CD14-positive monocyte (primary cell): ENCODE data around the gene AVP. TPM values are rescaled to one million over a fixed set of nuclear protein-coding genes. Genes with fewer than 3 reads are reported as not detected.

Experiments used
- DNase-seq, 3 donors: peaks; one replicate each; pipeline ENCODE4 v3.0.0-alpha.2; 2011 to 2022
- H2AFZ ChIP-seq: 2 replicates; pipeline ENCODE4 v1.6.0; 2012; ENCODE audit warnings: mild to moderate bottlenecking, low read depth, low read length, inconsistent platforms; ENCODE audit not compliant: insufficient read depth, poor library complexity, severe bottlenecking
- H3K27ac ChIP-seq, 2 donors: 1 replicate in 1 of 2; 2 replicates in 1 of 2; pipeline ENCODE4 v1.5.1; 2012 to 2013; ENCODE audit warnings: low read length in 2 of 2, control low read depth in 1 of 2, inconsistent platforms in 1 of 2, low read depth in 1 of 2, mild to moderate bottlenecking in 1 of 2
- H3K27me3 ChIP-seq, 2 donors: one replicate each; pipeline versions ENCODE4 v1.6.0 to v1.6.1; 2011 to 2013; ENCODE audit warnings: low read length in 2 of 2; ENCODE audit not compliant: control insufficient read depth in 2 of 2, insufficient read depth in 2 of 2
- H3K36me3 ChIP-seq, 2 donors: replicated peaks in 1 of 2; 1 replicate in 1 of 2; 2 replicates in 1 of 2; pipeline versions ENCODE4 v1.5.1 to v1.6.1; 2012 to 2013; ENCODE audit warnings: low read length in 2 of 2, control low read depth in 1 of 2, inconsistent platforms in 1 of 2, mild to moderate bottlenecking in 1 of 2; ENCODE audit not compliant: insufficient read depth in 2 of 2, control insufficient read depth in 1 of 2
- H3K4me1 ChIP-seq, 2 donors: 1 replicate in 1 of 2; 2 replicates in 1 of 2; pipeline versions ENCODE4 v1.5.1 to v1.6.1; 2012 to 2013; ENCODE audit warnings: low read length in 2 of 2, control low read depth in 1 of 2, inconsistent platforms in 1 of 2, mild to moderate bottlenecking in 1 of 2, moderate library complexity in 1 of 2; ENCODE audit not compliant: insufficient read depth in 2 of 2, control insufficient read depth in 1 of 2
- H3K4me2 ChIP-seq: replicated peaks from 2 replicates; pipeline ENCODE3; 2012; ENCODE audit warnings: low read length, moderate library complexity, mild to moderate bottlenecking; ENCODE audit not compliant: poor library complexity, severe bottlenecking; ENCODE audit errors: extremely low read depth
- H3K4me3 ChIP-seq, 3 experiments: fragments of 200-600 bp in 1 of 3; sonication (generic) in 1 of 3; replicated peaks in 1 of 3; 1 replicate in 2 of 3; 2 replicates in 1 of 3; pipeline ENCODE4 v1.5.1; 2011 to 2013; ENCODE audit warnings: low read length in 3 of 3, mild to moderate bottlenecking in 3 of 3, control low read depth in 2 of 3, low read depth in 2 of 3, inconsistent platforms in 1 of 3, moderate library complexity in 1 of 3
- H3K79me2 ChIP-seq: 2 replicates; pipeline ENCODE4 v1.6.0; 2012; ENCODE audit warnings: mild to moderate bottlenecking, control low read depth, inconsistent platforms, low read length, moderate library complexity; ENCODE audit not compliant: insufficient read depth
- H3K9ac ChIP-seq: 2 replicates; pipeline ENCODE4 v1.6.0; 2017; ENCODE audit warnings: low read length, mild to moderate bottlenecking; ENCODE audit not compliant: insufficient read depth, poor library complexity, severe bottlenecking
- H3K9me3 ChIP-seq, 2 donors: replicated peaks in 1 of 2; 1 replicate in 1 of 2; 2 replicates in 1 of 2; pipeline versions ENCODE4 v1.5.1 to v1.6.1; 2012 to 2013; ENCODE audit warnings: low read length in 2 of 2, control low read depth in 1 of 2; ENCODE audit not compliant: control insufficient read depth in 1 of 2, insufficient read depth in 1 of 2
- H4K20me1 ChIP-seq: 2 replicates; pipeline ENCODE4 v1.6.0; 2012; ENCODE audit warnings: mild to moderate bottlenecking, low read length, control low read depth, moderate library complexity; ENCODE audit not compliant: insufficient read depth
- H3K27ac Mint-ChIP-seq, 7 donors: one replicate each; pipeline ENCODE4 v1.8.0; 2020; ENCODE audit warnings: mild to moderate bottlenecking in 7 of 7, mixed read lengths in 7 of 7, moderate library complexity in 6 of 7, inconsistent platforms in 2 of 7
- H3K27me3 Mint-ChIP-seq, 3 donors: one replicate each; pipeline ENCODE4 v1.8.0; 2021 to 2022; ENCODE audit warnings: low read depth in 3 of 3, mild to moderate bottlenecking in 3 of 3, mixed read lengths in 3 of 3, moderate library complexity in 3 of 3, inconsistent platforms in 1 of 3
- H3K36me3 Mint-ChIP-seq, 2 donors: one replicate each; pipeline ENCODE4 v1.8.0; 2020; ENCODE audit warnings: mixed read lengths in 2 of 2, inconsistent platforms in 1 of 2, mild to moderate bottlenecking in 1 of 2
- H3K4me1 Mint-ChIP-seq: one replicate; pipeline ENCODE4 v1.8.0; 2020; ENCODE audit warnings: mild to moderate bottlenecking, mixed read lengths
- H3K4me3 Mint-ChIP-seq, 2 donors: one replicate each; pipeline ENCODE4 v1.8.0; 2020; ENCODE audit warnings: mild to moderate bottlenecking in 2 of 2, mixed read lengths in 2 of 2, moderate library complexity in 1 of 2
- H3K9me3 Mint-ChIP-seq, 7 donors: one replicate each; pipeline ENCODE4 v1.8.0; 2020 to 2022; ENCODE audit warnings: mixed read lengths in 7 of 7, mild to moderate bottlenecking in 6 of 7, moderate library complexity in 6 of 7, inconsistent platforms in 2 of 7
- WGBS: methylation state at CpG from one replicate; pipeline ENCODE4 v1.1.5; 2013; ENCODE audit warnings: missing lambda C conversion rate; ENCODE audit not compliant: insufficient coverage; 5-methylcytosine and 5-hydroxymethylcytosine counted together
- intact Hi-C, 2 donors: fragments of 100-400 bp; cut with micrococcal nuclease; formaldehyde crosslinking; loops; one replicate each; pipeline versions ENCODE4 v1.15.0 to v1.15.1; 2023
- polyA plus RNA-seq, 3 donors: library from polyadenylated mRNA; depleted of rRNA in 1 of 3; unstranded in 2 of 3; stranded (reverse) in 1 of 3; fragments of 300-500 nt in 2 of 3; fragments of >200 nt in 1 of 3; fragmentation: Illumina TruSeq in 2 of 3; gene quantifications; 1 replicate in 2 of 3; 2 replicates in 1 of 3; pipeline ENCODE4 v1.2.3, GENCODE V29; 2012 to 2021
- TF ChIP-seq, protein P1 (sequence below): fragments of 200-600 bp; IDR thresholded peaks from one replicate; pipeline ENCODE4 v1.8.0; 2022; ENCODE audit warnings: antibody characterized with exemption, mild to moderate bottlenecking

AVP gene
- polyA plus RNA-seq, 3 donors: not detected

DNA sequence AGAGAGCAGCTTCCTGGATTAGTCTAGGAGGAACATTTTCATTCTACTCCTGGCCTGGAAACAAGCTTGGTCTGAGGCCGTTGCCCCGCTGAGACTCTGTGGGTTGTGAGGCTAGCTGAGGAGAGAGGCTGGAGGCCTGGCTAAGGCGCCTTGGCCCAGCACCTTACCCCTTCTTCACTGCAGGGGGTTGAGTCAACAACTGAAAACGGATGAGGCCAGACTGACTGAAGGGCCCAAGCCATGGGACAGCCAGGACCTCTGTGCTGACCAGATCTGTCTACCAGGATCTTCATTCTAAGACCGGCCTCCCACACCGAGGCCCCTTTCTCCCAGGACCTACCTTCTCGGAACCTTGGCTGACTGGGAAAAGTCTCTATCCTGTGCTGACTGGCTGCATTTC is 3.5 kb upstream of the AVP start:
- Histone ChIP-seq H4K20me1 (no peaks in the 10 kb centered on the region), H2AFZ (no peak overlapping the region), H3K4me3 (no peak overlapping the region), H3K27me3 (peaks cover 30 to 56% of the 10 kb centered on the region in 2 donors), H3K36me3 (no peaks in the 10 kb centered on the region), H3K4me1 (peaks cover 17 to 27% of the 10 kb centered on the region in 2 donors), H3K79me2 (no peaks in the 10 kb centered on the region), H3K27ac (no peak overlapping the region), H3K9ac (no peak overlapping the region), H3K4me2 (no peak overlapping the region), H3K9me3 (peaks cover 7 to 17% of the 10 kb centered on the region in 2 donors)
- DNase-seq: no peak
- Mint-ChIP-seq H3K36me3 (peaks cover 0 to 8% of the 10 kb centered on the region in 2 donors), H3K27ac (no peak overlapping the region), H3K4me1 (peaks cover 19% of the 10 kb centered on the region), H3K4me3 (no peak overlapping the region), H3K9me3 (peaks cover 0 to 22% (median 13%) of the 10 kb centered on the region in 7 donors), H3K27me3 (peaks cover 56 to 62% (median 57%) of the 10 kb centered on the region in 3 donors)
- whole genome bisulfite sequencing: 91% methylated on average over 4 of the region's 7 CpGs
- intact Hi-C loops: no loop called here
- TF ChIP-seq, protein P1, sequence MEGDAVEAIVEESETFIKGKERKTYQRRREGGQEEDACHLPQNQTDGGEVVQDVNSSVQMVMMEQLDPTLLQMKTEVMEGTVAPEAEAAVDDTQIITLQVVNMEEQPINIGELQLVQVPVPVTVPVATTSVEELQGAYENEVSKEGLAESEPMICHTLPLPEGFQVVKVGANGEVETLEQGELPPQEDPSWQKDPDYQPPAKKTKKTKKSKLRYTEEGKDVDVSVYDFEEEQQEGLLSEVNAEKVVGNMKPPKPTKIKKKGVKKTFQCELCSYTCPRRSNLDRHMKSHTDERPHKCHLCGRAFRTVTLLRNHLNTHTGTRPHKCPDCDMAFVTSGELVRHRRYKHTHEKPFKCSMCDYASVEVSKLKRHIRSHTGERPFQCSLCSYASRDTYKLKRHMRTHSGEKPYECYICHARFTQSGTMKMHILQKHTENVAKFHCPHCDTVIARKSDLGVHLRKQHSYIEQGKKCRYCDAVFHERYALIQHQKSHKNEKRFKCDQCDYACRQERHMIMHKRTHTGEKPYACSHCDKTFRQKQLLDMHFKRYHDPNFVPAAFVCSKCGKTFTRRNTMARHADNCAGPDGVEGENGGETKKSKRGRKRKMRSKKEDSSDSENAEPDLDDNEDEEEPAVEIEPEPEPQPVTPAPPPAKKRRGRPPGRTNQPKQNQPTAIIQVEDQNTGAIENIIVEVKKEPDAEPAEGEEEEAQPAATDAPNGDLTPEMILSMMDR: no peak

DNA sequence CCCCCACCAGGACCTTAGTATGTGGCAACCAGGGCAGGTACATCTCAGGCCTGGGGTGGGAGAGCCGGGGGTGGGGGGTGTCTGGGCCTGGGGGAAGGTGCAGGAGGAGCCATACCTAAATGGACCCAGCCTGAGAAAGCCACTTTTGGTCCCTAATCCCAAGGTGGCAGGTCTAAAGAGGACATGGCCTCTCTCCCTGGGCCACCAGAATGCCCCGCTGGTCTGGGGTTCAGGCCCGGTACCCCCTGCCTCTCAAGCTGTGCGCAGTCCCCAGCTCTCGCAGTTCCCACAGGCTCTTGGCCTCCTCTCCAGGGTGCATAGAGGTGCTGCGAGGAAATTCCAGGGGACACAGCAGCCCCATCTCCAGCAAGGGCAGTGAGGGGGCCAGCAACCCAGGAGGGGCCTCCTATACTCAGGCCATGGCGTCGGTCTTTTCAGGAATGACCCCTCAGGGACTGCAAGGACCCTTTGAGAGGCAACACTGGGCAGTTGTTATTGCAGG is 1.1 kb upstream of the AVP start:
- H3K27ac Mint-ChIP-seq: no peak overlapping the region
- H3K4me3 Mint-ChIP-seq: peak overlapping the region in 1 of 2 donors; percentile 62
- Histone ChIP-seq H3K4me2 (no peak overlapping the region), H3K9me3 (peaks cover 7 to 27% of the 10 kb centered on the region in 2 donors), H4K20me1 (no peaks in the 10 kb centered on the region), H3K79me2 (no peaks in the 10 kb centered on the region), H3K27me3 (peaks cover 28 to 55% of the 10 kb centered on the region in 2 donors), H3K36me3 (no peaks in the 10 kb centered on the region), H3K4me1 (peaks cover 21 to 25% of the 10 kb centered on the region in 2 donors), H3K27ac (no peak overlapping the region), H2AFZ (no peak overlapping the region), H3K9ac (no peak overlapping the region), H3K4me3 (no peak overlapping the region)
- TF ChIP-seq, protein P1: no peak
- 99% methylated on average over 7 of the region's 8 CpGs for WGBS
- peaks cover 56 to 63% (median 58%) of the 10 kb centered on the region in 3 donors for H3K27me3 Mint-ChIP-seq
- peaks cover 0 to 20% (median 11%) of the 10 kb centered on the region in 7 donors for H3K9me3 Mint-ChIP-seq
- intact Hi-C loops: no loop called here
- peaks cover 23% of the 10 kb centered on the region for H3K4me1 Mint-ChIP-seq
- peaks cover 0 to 9% of the 10 kb centered on the region in 2 donors for H3K36me3 Mint-ChIP-seq
- DNase-seq: no peak
